22Rv1 (cell line): ENCODE results near the gene C3orf38.

Experiments
- ZFX ChIP-seq: fragments of 450-650 bp; IDR thresholded peaks from 2 replicates; pipeline ENCODE4 v1.6.1; 2017; ENCODE audit warnings: antibody characterized with exemption, borderline replicate concordance
- TF ChIP-seq, protein P1 (sequence below): fragments of 450-650 bp; IDR thresholded peaks from 2 replicates; pipeline ENCODE4 v1.5.1; 2017; ENCODE audit warnings: mild to moderate bottlenecking

DNA sequence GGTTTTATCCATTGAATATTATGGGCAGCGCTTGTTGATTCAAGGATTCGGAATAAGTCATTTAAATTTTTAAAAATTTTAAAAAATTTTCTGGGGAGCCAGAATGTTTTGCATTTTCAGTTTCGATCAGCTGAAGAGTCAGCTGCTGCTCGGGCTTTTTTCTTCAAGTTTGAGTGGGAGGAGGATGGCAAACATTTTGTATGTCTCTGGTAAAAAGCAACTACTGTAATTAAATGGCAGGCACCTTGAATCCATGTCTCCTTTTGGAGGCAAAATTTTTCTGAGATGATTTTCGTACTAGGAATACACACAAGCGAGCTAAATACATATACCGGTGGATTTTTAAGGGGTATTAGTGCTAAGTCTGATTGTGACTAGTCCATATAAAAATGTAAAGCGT lies 612 bp downstream of the C3orf38 start:
- TF ChIP-seq, protein P1, sequence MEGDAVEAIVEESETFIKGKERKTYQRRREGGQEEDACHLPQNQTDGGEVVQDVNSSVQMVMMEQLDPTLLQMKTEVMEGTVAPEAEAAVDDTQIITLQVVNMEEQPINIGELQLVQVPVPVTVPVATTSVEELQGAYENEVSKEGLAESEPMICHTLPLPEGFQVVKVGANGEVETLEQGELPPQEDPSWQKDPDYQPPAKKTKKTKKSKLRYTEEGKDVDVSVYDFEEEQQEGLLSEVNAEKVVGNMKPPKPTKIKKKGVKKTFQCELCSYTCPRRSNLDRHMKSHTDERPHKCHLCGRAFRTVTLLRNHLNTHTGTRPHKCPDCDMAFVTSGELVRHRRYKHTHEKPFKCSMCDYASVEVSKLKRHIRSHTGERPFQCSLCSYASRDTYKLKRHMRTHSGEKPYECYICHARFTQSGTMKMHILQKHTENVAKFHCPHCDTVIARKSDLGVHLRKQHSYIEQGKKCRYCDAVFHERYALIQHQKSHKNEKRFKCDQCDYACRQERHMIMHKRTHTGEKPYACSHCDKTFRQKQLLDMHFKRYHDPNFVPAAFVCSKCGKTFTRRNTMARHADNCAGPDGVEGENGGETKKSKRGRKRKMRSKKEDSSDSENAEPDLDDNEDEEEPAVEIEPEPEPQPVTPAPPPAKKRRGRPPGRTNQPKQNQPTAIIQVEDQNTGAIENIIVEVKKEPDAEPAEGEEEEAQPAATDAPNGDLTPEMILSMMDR, result no peak
- no peak for TF ChIP-seq ZFX
